Caco-2 (cell line): ENCODE data around the gene PPM1L. TPM values are rescaled to one million over a fixed set of nuclear protein-coding genes. Genes with fewer than 3 reads are reported as not detected.

Source experiments
- BruUV-seq: library from RNA; stranded (reverse); fragments of 400-500 nt; replicated peaks from 2 replicates; lab custom pipeline; 2021; lab: Mats Ljungman, UMichigan
- CTCF ChIA-PET: fragments of 300-600 bp; sonication (Branson Sonifier 250); formaldehyde crosslinking; loops from one replicate; lab custom pipeline; 2022; ENCODE audit warnings: antibody characterized with exemption; lab: Charles Lee
- POLR2A ChIA-PET: fragments of 300-600 bp; sonication (Branson Sonifier 250); formaldehyde crosslinking; loops from one replicate; lab custom pipeline; 2022; ENCODE audit warnings: antibody characterized with exemption; lab: Charles Lee
- DNase-seq, 2 experiments: peaks; one replicate each; pipeline versions ENCODE4 v3.0.0 to v3.0.0-alpha.2; 2020 to 2022
- H3K27me3 ChIP-seq: replicated peaks from 2 replicates; pipeline ENCODE4 v1.6.0; 2011; ENCODE audit warnings: low read length; ENCODE audit not compliant: control insufficient read depth, insufficient read depth
- H3K36me3 ChIP-seq: 2 replicates; pipeline ENCODE4 v1.5.1; 2011; ENCODE audit warnings: low read length; ENCODE audit not compliant: control insufficient read depth, insufficient read depth
- H3K4me1 ChIP-seq: fragments of 250-450 bp; sonication (Bioruptor Pico); 2 replicates; pipeline ENCODE4 v1.5.1; 2020; ENCODE audit warnings: mild to moderate bottlenecking
- H3K4me3 ChIP-seq: 2 replicates; pipeline ENCODE4 v1.5.1; 2011; ENCODE audit warnings: low read depth, mild to moderate bottlenecking, control low read depth, low read length
- H3K9me3 ChIP-seq: fragments of 250-450 bp; sonication (Bioruptor Pico); 2 replicates; pipeline ENCODE4 v1.5.1; 2020; ENCODE audit warnings: mild to moderate bottlenecking, moderate library complexity
- H3K27ac Mint-ChIP-seq: one replicate; pipeline ENCODE4 v1.8.0; 2022; ENCODE audit warnings: mixed read lengths; ENCODE audit not compliant: unreplicated experiment
- H3K27me3 Mint-ChIP-seq: one replicate; pipeline ENCODE4 v1.8.0; 2022; ENCODE audit warnings: mixed read lengths; ENCODE audit not compliant: insufficient read depth, unreplicated experiment
- H3K36me3 Mint-ChIP-seq: one replicate; pipeline ENCODE4 v1.8.0; 2022; ENCODE audit warnings: mild to moderate bottlenecking, mixed read lengths; ENCODE audit not compliant: insufficient read depth, unreplicated experiment
- H3K4me1 Mint-ChIP-seq: one replicate; pipeline ENCODE4 v1.8.0; 2022; ENCODE audit warnings: low read depth, mixed read lengths; ENCODE audit not compliant: unreplicated experiment
- H3K4me3 Mint-ChIP-seq: one replicate; pipeline ENCODE4 v1.8.0; 2022; ENCODE audit warnings: mild to moderate bottlenecking, moderate library complexity, mixed read lengths; ENCODE audit not compliant: unreplicated experiment
- H3K9me3 Mint-ChIP-seq: one replicate; pipeline ENCODE4 v1.8.0; 2022; ENCODE audit warnings: mixed read lengths; ENCODE audit not compliant: unreplicated experiment
- intact Hi-C: fragments of 100-400 bp; cut with micrococcal nuclease; formaldehyde crosslinking; loops from one replicate; pipeline ENCODE4 v1.10.0; 2022; ENCODE audit not compliant: unreplicated experiment
- total RNA-seq: library from RNA; stranded (reverse); gene quantifications from 2 replicates; pipeline ENCODE4 v1.2.3, GENCODE V29; 2022
- TF ChIP-seq, protein P1 (sequence below), 2 experiments: fragments of 200-600 bp in 1 of 2; IDR thresholded peaks; 1 replicate in 1 of 2; 2 replicates in 1 of 2; pipeline versions ENCODE4 v1.5.1 to v1.8.0; 2011 to 2022; ENCODE audit warnings: antibody characterized with exemption in 1 of 2, control low read depth in 1 of 2, inconsistent platforms in 1 of 2, low read depth in 1 of 2, low read length in 1 of 2, mild to moderate bottlenecking in 1 of 2, moderate library complexity in 1 of 2; ENCODE audit not compliant: insufficient read depth in 1 of 2, severe bottlenecking in 1 of 2, unreplicated experiment in 1 of 2

PPM1L gene
- total RNA-seq, 1 experiment from 2014 or later, result 2.0 TPM

DNA sequence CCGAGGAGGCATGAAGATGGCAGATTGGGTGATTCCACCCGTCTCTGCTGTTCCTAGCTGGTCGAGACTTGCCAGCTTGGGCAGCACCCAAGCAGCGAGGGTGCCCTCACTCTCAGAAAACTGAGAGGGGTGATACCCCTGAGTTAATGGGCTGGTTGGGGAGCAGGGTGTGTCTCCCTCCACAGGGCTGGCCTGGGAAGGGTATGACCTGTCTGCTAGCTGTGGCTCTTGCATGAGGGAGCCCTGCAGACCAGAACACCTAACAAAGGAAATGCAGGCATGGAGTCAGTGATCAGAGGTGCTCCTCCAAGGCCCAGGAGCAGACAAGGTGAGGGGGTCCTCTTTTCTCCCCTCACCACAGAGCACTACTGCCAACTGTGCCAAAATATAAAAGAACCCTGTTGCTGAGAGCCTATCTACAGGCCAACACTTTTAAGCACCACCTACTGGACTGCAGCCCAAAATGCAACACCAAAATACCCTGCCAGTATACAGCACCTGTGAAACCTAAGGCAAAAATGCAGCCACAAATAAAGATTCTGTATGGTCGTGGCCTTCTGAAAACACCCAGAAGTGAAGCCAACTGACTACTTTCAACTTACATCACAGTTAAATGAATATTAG lies 35.8 kb upstream of the PPM1L start:
- no peaks in the 10 kb centered on the region for H3K4me1 ChIP-seq
- H3K27ac Mint-ChIP-seq, result no peak overlapping the region
- no peaks in the 10 kb centered on the region for H3K9me3 Mint-ChIP-seq
- DNase-seq, result no peak
- CTCF ChIA-PET, result no interaction called here
- no peaks in the 10 kb centered on the region for H3K9me3 ChIP-seq
- POLR2A ChIA-PET, result no interaction called here
- no peaks in the 10 kb centered on the region for H3K36me3 ChIP-seq
- no peaks in the 10 kb centered on the region for H3K27me3 Mint-ChIP-seq
- intact Hi-C loops, result loop anchor here (1.0 kb wide), 1 partner anchor 143 kb away; no protein-coding TSS in a partner anchor
- H3K4me3 Mint-ChIP-seq, result no peak overlapping the region
- H3K36me3 Mint-ChIP-seq, result no peaks in the 10 kb centered on the region
- BruUV-seq, result no TSS peak
- H3K4me3 ChIP-seq, result no peak overlapping the region
- TF ChIP-seq, protein P1, sequence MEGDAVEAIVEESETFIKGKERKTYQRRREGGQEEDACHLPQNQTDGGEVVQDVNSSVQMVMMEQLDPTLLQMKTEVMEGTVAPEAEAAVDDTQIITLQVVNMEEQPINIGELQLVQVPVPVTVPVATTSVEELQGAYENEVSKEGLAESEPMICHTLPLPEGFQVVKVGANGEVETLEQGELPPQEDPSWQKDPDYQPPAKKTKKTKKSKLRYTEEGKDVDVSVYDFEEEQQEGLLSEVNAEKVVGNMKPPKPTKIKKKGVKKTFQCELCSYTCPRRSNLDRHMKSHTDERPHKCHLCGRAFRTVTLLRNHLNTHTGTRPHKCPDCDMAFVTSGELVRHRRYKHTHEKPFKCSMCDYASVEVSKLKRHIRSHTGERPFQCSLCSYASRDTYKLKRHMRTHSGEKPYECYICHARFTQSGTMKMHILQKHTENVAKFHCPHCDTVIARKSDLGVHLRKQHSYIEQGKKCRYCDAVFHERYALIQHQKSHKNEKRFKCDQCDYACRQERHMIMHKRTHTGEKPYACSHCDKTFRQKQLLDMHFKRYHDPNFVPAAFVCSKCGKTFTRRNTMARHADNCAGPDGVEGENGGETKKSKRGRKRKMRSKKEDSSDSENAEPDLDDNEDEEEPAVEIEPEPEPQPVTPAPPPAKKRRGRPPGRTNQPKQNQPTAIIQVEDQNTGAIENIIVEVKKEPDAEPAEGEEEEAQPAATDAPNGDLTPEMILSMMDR (IDR thresholded peaks at IDR 0.05; ENCODE audit: insufficient read depth in 1 of 2, low read depth in 1 of 2, low read length in 1 of 2, severe bottlenecking in 1 of 2, unreplicated experiment in 1 of 2), result peak in 1 of 2 experiments; percentile 44
- H3K4me1 Mint-ChIP-seq, result no peaks in the 10 kb centered on the region
- H3K27me3 ChIP-seq, result no peaks in the 10 kb centered on the region

DNA sequence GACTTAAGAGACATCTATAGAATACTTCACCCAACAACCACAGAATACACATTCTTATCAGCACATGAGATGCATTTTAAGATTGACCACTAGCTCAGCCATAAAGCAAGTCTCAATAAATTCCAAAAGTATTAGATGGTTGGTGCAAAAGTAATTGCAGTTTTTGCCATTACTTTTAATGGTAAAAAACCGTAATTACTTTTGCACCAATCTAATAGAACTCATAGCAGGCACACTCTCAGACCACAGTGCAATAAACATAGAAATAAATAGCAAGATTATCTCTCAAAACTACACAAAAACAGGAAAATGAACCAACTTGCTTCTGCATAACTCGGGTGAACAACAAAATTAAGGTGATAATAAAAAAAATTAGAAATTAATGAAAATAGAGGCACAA lies 33.7 kb upstream of the PPM1L start:
- H3K4me1 Mint-ChIP-seq, result no peaks in the 10 kb centered on the region
- Histone ChIP-seq H3K4me3 (no peak overlapping the region), H3K9me3 (no peaks in the 10 kb centered on the region), H3K27me3 (no peaks in the 10 kb centered on the region), H3K4me1 (no peaks in the 10 kb centered on the region), H3K36me3 (no peaks in the 10 kb centered on the region)
- no peaks in the 10 kb centered on the region for H3K9me3 Mint-ChIP-seq
- no peak overlapping the region for H3K27ac Mint-ChIP-seq
- peaks cover 3% of the 10 kb centered on the region for H3K27me3 Mint-ChIP-seq
- intact Hi-C loops, result no loop called here
- no peak overlapping the region for H3K4me3 Mint-ChIP-seq
- no peak for DNase-seq
- POLR2A ChIA-PET, result no interaction called here
- BruUV-seq, result no TSS peak
- H3K36me3 Mint-ChIP-seq, result no peaks in the 10 kb centered on the region
- TF ChIP-seq, protein P1 (IDR thresholded peaks at IDR 0.05; ENCODE audit: insufficient read depth in 1 of 2, low read depth in 1 of 2, low read length in 1 of 2, severe bottlenecking in 1 of 2, unreplicated experiment in 1 of 2), result no peak
- CTCF ChIA-PET, result no interaction called here

DNA sequence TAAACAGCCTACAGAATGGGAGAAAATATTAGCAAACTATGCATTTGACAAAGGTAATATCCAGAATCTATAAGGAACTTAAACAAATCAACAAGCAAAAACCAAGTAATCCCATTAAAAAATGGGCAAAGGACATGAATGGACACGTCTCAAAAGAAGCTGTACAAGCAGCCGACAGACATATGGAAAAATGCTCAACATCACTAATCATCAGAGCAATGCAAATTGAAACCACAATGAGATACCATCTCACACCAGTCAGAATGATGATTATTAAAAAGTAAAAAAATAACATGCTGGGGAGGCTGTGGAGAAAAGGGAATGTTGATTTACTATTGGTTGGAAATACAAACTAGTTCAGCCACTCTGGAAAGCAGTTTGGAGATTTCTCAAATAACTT lies 30.7 kb upstream of the PPM1L start:
- POLR2A ChIA-PET, result no interaction called here
- Histone ChIP-seq H3K36me3 (no peaks in the 10 kb centered on the region), H3K27me3 (no peaks in the 10 kb centered on the region), H3K9me3 (no peaks in the 10 kb centered on the region), H3K4me1 (no peaks in the 10 kb centered on the region), H3K4me3 (no peak overlapping the region)
- Mint-ChIP-seq H3K4me3 (no peak overlapping the region), H3K27me3 (peaks cover 6% of the 10 kb centered on the region), H3K36me3 (no peaks in the 10 kb centered on the region), H3K27ac (no peak overlapping the region), H3K9me3 (no peaks in the 10 kb centered on the region), H3K4me1 (peaks cover 6% of the 10 kb centered on the region)
- DNase-seq, result no peak
- TF ChIP-seq, protein P1 (IDR thresholded peaks at IDR 0.05; ENCODE audit: insufficient read depth in 1 of 2, low read depth in 1 of 2, low read length in 1 of 2, severe bottlenecking in 1 of 2, unreplicated experiment in 1 of 2), result no peak
- CTCF ChIA-PET, result no interaction called here
- no TSS peak for BruUV-seq
- intact Hi-C loops, result no loop called here
